ENCODE measurements around the gene E2F8.
A peak's percentile ranks its signal among the peaks of the same experiment; 100 is the strongest.

The E2F8 gene

DNA sequence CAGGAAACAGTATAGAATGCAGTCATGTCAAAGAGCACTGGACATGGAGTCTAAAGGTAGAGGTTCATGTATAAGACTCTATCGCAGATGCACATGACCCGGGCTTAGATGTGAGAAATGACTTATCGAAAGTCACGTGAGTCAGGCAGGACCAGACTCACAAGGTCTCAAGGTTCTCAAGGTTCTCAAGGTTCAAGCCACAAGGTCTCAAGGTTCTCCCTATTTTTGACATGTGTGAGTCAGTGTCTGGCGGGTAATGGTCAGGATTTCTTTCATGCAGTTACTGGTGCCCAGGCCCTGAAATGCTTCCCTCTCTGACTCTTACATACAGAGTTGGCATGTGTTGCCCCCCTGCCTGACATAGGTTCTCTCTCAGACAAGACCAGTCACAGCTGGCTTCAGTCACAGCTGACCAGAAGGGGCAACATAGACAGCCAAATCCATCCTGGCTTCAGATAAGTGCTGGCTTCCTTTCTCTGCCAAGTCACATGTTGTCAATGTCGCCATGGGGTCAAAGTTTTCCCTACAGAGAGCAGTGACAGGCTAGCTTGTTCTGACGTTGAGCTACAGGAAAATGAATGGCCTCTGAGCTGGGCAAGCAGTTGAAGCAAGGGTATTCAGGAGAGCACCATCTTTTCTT lies 49.1 kb downstream of the E2F8 start:
- in situ Hi-C loops (cut with HindIII; ENCODE audit: low sequenced_read_pairs) = no loop called here
- DNase-seq (ENCODE audit: low read depth, low spot score) = no peak
- no peak overlapping the region for H3K4me3 ChIP-seq (ENCODE audit: low read depth, low read length)
- TF ChIP-seq, protein P1, sequence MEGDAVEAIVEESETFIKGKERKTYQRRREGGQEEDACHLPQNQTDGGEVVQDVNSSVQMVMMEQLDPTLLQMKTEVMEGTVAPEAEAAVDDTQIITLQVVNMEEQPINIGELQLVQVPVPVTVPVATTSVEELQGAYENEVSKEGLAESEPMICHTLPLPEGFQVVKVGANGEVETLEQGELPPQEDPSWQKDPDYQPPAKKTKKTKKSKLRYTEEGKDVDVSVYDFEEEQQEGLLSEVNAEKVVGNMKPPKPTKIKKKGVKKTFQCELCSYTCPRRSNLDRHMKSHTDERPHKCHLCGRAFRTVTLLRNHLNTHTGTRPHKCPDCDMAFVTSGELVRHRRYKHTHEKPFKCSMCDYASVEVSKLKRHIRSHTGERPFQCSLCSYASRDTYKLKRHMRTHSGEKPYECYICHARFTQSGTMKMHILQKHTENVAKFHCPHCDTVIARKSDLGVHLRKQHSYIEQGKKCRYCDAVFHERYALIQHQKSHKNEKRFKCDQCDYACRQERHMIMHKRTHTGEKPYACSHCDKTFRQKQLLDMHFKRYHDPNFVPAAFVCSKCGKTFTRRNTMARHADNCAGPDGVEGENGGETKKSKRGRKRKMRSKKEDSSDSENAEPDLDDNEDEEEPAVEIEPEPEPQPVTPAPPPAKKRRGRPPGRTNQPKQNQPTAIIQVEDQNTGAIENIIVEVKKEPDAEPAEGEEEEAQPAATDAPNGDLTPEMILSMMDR (IDR thresholded peaks at IDR 0.05; ENCODE audit: low read depth, low read length) = no peak

GRCh38 chr11:19187833-19188258 lies 52.9 kb downstream of the E2F8 start:
- in situ Hi-C loops (cut with HindIII; ENCODE audit: low sequenced_read_pairs) = no loop called here
- TF ChIP-seq, protein P1 (IDR thresholded peaks at IDR 0.05; ENCODE audit: low read depth, low read length) = no peak
- H3K4me3 ChIP-seq (ENCODE audit: low read depth, low read length) = no peak overlapping the region
- DNase-seq (ENCODE audit: low read depth, low spot score) = no peak

- H3K4me3 ChIP-seq (ENCODE audit: low read depth, low read length) = no peak overlapping the region
- TF ChIP-seq, protein P1 (IDR thresholded peaks at IDR 0.05; ENCODE audit: low read depth, low read length) = no peak
- in situ Hi-C loops (cut with HindIII; ENCODE audit: low sequenced_read_pairs) = no loop called here
- DNase-seq (ENCODE audit: low read depth, low spot score) = peak; percentile 61
Observed at GRCh38 chr11:19187114-19187832, 53.5 kb downstream of the E2F8 start.

DNA sequence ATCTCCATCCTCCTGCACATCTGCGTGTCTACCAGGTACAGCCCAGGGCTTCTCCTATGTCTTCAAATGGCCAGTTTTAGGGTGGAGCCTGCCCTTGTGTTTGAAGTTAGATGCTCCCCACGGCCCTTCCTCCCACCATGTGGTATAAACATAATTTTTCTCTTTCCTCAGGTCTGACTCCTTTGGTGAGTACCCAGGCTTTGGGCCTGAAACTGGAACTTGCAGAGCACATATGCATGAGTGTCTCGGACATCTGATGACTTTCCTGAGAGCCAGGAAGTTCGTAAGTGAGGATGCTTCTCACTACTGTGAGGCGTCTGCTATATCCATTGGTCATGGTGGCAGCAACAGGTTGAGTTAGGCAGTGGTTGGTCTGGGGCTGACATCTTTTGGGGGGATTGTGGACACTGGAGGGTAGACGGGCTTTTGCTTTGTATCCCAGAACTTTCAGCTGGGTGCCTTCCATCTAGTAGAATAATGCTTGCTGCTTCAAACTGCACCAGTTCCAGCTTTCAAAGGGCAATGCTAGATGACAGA lies 55.2 kb downstream of the E2F8 start:
- in situ Hi-C loops (cut with HindIII; ENCODE audit: low sequenced_read_pairs) = no loop called here
- no peak overlapping the region for H3K4me3 ChIP-seq (ENCODE audit: low read depth, low read length)
- TF ChIP-seq, protein P1 (IDR thresholded peaks at IDR 0.05; ENCODE audit: low read depth, low read length) = no peak
- DNase-seq (ENCODE audit: low read depth, low spot score) = no peak

DNA sequence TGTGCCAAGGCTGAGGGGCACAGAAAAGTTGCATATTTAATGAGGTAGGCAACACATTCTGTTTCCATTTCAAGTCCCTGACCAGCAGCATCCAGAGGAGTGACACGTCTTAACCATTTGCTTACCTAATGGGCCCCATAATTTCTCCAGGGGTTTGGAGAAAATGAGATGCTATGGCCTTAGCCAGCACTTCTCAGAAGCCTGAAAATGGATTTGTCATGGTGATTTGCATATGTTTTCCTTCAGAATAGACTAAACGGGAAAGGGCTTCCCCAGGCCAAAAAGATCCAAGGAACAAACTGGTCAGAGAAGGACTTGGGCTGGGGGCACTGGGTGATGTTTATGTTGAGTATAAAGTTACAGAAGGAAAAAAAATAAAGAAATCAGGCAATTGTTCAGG lies 55.7 kb downstream of the E2F8 start:
- TF ChIP-seq, protein P1 (IDR thresholded peaks at IDR 0.05; ENCODE audit: low read depth, low read length) = no peak
- no peak for DNase-seq (ENCODE audit: low read depth, low spot score)
- in situ Hi-C loops (cut with HindIII; ENCODE audit: low sequenced_read_pairs) = no loop called here
- H3K4me3 ChIP-seq (ENCODE audit: low read depth, low read length) = no peak overlapping the region

- TF ChIP-seq, protein P1 (IDR thresholded peaks at IDR 0.05; ENCODE audit: low read depth, low read length) = no peak
- DNase-seq (ENCODE audit: low read depth, low spot score) = no peak
- in situ Hi-C loops (cut with HindIII; ENCODE audit: low sequenced_read_pairs) = no loop called here
- no peak overlapping the region for H3K4me3 ChIP-seq (ENCODE audit: low read depth, low read length)
Observed at GRCh38 chr11:19183646-19184045, 57.1 kb downstream of the E2F8 start.
